ENCODE data around the gene LEMD1.

LEMD1 gene

DNA sequence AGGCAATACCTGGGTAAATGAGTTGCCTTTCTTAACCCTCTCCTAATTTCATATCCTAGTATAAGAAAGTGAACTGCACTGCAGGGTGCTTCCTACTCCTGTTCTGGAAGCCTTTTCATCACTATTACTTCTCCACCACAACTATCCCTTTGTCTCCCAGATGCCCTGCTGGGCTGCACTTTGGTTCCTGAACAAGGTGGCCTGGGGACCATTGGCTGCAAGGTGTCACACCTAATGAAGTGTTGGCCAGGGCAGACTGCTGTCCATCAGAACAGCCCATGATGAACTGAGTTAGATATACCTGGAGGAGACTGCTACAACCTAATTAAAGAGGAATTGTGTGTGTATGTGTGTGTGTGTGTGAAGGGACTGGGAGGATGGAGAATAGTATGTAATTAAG, 63.3 kb downstream of the LEMD1 start:
- H3K27me3 ChIP-seq (ENCODE audit: control insufficient read depth in 5 of 5, insufficient read depth in 4 of 5, low read length in 5 of 5), result peaks cover 12 to 25% (median 14%) of the 10 kb centered on the region in 5 donors
- no peaks in the 10 kb centered on the region for H3K36me3 ChIP-seq (ENCODE audit: control insufficient read depth in 5 of 5, insufficient read depth in 5 of 5, low read length in 5 of 5)
- no peak overlapping the region for H3K4me3 ChIP-seq (ENCODE audit: low read depth in 1 of 5, low read length in 5 of 5)
- H3K9ac ChIP-seq (ENCODE audit: low read length in 5 of 5), result no peak overlapping the region
- H3K9me3 ChIP-seq (ENCODE audit: control insufficient read depth in 5 of 5, low read length in 5 of 5), result no peaks in the 10 kb centered on the region
- H3K27ac ChIP-seq (ENCODE audit: low read depth, low read length), result no peak overlapping the region
- peaks cover 0 to 9% (median 7%) of the 10 kb centered on the region in 5 donors for H3K4me1 ChIP-seq (ENCODE audit: control insufficient read depth in 5 of 5, insufficient read depth in 5 of 5, low read length in 5 of 5)

DNA sequence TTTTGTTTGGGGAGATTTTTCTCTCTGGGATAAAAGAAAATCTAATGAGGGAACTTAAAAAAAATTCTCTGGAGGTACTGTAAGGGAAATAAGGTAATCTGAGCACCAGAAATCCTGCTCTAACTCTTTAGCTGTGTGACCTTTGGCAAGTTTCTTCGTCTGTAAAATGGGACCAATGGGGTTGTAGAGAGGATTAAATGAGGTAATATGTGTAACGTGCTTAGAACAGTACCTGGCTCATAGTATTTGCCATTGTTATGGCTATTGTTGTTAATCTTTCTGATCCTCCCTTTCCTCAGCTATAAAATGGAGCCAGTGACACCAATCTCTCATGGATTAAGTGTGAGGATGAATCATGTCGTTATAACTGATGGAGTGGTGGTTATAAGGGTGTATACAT, 64.3 kb downstream of the LEMD1 start:
- Histone ChIP-seq H3K9ac (ENCODE audit: low read length in 5 of 5) (no peak overlapping the region), H3K4me1 (ENCODE audit: control insufficient read depth in 5 of 5, insufficient read depth in 5 of 5, low read length in 5 of 5) (peaks cover 0 to 9% (median 7%) of the 10 kb centered on the region in 5 donors), H3K27ac (ENCODE audit: low read depth, low read length) (no peak overlapping the region), H3K9me3 (ENCODE audit: control insufficient read depth in 5 of 5, low read length in 5 of 5) (no peaks in the 10 kb centered on the region), H3K4me3 (ENCODE audit: low read depth in 1 of 5, low read length in 5 of 5) (no peak overlapping the region), H3K36me3 (ENCODE audit: control insufficient read depth in 5 of 5, insufficient read depth in 5 of 5, low read length in 5 of 5) (no peaks in the 10 kb centered on the region), H3K27me3 (ENCODE audit: control insufficient read depth in 5 of 5, insufficient read depth in 4 of 5, low read length in 5 of 5) (peaks cover 12 to 25% (median 16%) of the 10 kb centered on the region in 5 donors)

DNA sequence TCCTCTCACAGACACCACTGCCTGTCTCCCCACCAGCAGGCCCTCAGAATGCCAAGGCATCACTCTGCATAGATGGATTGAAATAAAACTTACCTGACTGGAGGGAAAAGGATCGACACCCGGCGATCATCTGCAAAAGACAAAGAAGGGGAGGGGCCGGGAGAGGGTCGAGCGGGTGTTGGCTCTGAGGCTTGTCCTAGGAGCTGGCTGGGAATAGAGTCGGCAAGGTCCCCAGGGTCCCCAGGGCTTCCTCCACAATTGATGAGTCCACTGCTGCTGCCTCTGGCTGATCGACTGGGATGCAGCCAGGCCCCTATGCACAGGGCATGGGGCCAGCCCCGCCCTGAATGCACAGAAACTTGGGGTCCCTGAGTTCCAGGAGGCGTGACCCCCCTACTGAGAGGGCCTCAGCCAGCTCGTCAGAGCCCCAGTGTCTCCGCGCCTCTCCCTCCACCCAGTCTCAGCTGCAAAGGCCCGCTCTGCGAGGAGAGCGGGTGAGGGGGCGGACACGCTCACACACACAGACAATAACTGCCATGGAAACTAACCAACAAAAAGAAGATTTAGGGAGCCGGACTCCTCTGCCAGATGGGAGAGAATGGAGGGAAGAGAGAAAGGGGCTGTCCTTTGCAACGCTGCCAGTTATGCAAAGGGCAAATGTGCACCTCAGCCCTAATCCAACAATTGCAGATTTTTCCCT, 65.3 kb downstream of the LEMD1 start, which contains the start of gene KLHDC8A:
KLHDC8A (minus strand) TSS at position 483 of the 700 bp plus-strand sequence. CDS start 13,318 bp downstream, outside the sequence.
- H3K27me3 ChIP-seq (ENCODE audit: control insufficient read depth in 5 of 5, insufficient read depth in 4 of 5, low read length in 5 of 5), result peaks cover 14 to 29% (median 18%) of the 10 kb centered on the region in 5 donors
- H3K9me3 ChIP-seq (ENCODE audit: control insufficient read depth in 5 of 5, low read length in 5 of 5), result no peaks in the 10 kb centered on the region
- no peaks in the 10 kb centered on the region for H3K36me3 ChIP-seq (ENCODE audit: control insufficient read depth in 5 of 5, insufficient read depth in 5 of 5, low read length in 5 of 5)
- H3K27ac ChIP-seq (ENCODE audit: low read depth, low read length), result no peak within 1 kb of the TSS
- H3K9ac ChIP-seq (ENCODE audit: low read length in 5 of 5), result peak within 1 kb of the TSS in 1 of 5 donors; percentile 19
- H3K4me3 ChIP-seq (ENCODE audit: low read depth in 1 of 5, low read length in 5 of 5), result no peak within 1 kb of the TSS
- H3K4me1 ChIP-seq (ENCODE audit: control insufficient read depth in 5 of 5, insufficient read depth in 5 of 5, low read length in 5 of 5), result peaks cover 0 to 9% (median 7%) of the 10 kb centered on the region in 5 donors

DNA sequence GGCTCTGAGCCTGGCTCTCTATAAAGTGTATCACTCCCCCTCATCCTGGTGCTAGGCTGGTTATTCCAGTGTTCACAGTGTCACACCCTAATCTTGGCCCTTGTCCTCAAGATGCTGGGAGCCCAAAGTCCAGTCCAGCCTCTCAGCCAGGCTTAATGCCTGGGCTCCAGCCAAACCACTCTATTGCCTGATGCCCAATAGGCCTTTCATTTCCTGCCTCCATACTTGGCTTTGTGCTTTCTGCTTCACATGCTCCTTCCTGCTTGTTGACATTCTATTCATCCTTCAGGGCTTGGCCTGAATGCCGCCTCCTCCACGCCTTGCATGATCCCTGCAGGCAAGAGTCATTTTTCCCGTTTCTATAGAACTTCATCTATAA, 66.8 kb downstream of the LEMD1 start:
- H3K36me3 ChIP-seq (ENCODE audit: control insufficient read depth in 5 of 5, insufficient read depth in 5 of 5, low read length in 5 of 5), result no peaks in the 10 kb centered on the region
- H3K9me3 ChIP-seq (ENCODE audit: control insufficient read depth in 5 of 5, low read length in 5 of 5), result no peaks in the 10 kb centered on the region
- H3K4me3 ChIP-seq (ENCODE audit: low read depth in 1 of 5, low read length in 5 of 5), result no peak overlapping the region
- peaks cover 0 to 9% (median 7%) of the 10 kb centered on the region in 5 donors for H3K4me1 ChIP-seq (ENCODE audit: control insufficient read depth in 5 of 5, insufficient read depth in 5 of 5, low read length in 5 of 5)
- no peak overlapping the region for H3K27ac ChIP-seq (ENCODE audit: low read depth, low read length)
- H3K27me3 ChIP-seq (ENCODE audit: control insufficient read depth in 5 of 5, insufficient read depth in 4 of 5, low read length in 5 of 5), result peaks cover 16 to 32% (median 17%) of the 10 kb centered on the region in 5 donors
- H3K9ac ChIP-seq (ENCODE audit: low read length in 5 of 5), result no peak overlapping the region

DNA sequence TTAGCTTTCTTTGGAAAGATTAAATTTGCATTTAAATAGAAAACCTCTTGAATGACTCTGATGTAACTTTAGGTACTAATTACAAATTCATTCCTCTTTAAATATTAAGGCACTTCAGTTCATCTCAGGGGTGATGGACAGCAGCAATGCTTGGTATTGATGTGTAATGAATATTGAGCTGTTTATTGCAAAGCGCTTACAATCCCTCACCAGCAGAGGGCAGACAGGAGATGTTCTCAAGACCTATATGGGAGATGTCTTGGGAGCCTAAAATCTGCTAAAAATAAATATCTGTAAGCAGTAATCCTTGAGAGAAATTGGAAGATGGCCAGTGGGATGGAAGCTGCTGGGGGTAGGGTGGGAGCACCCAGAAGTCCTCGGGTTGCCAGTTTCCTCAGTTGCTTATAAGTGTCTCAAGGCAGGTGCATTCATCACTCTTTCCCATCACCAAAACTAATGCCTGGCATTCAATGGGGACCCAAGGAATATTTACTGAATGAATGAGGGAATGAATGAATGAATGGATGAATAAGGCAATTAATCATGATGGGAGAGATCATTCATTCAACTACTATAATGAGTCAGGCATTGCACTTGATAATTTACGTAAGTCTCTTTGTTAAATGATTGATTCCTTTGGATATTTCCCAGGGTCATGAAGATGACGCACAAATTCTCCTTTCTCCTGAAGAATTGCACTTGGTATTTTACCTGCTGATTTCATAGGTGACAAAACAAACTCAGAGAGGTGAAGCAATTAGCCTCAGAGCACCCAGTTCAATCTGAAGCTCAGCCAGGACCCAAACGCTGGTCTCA, 67.4 kb downstream of the LEMD1 start:
- H3K9me3 ChIP-seq (ENCODE audit: control insufficient read depth in 5 of 5, low read length in 5 of 5), result no peaks in the 10 kb centered on the region
- H3K36me3 ChIP-seq (ENCODE audit: control insufficient read depth in 5 of 5, insufficient read depth in 5 of 5, low read length in 5 of 5), result no peaks in the 10 kb centered on the region
- H3K4me1 ChIP-seq (ENCODE audit: control insufficient read depth in 5 of 5, insufficient read depth in 5 of 5, low read length in 5 of 5), result peaks cover 0 to 10% (median 9%) of the 10 kb centered on the region in 5 donors
- H3K27me3 ChIP-seq (ENCODE audit: control insufficient read depth in 5 of 5, insufficient read depth in 4 of 5, low read length in 5 of 5), result peaks cover 16 to 33% (median 19%) of the 10 kb centered on the region in 5 donors
- H3K9ac ChIP-seq (ENCODE audit: low read length in 5 of 5), result no peak overlapping the region
- no peak overlapping the region for H3K27ac ChIP-seq (ENCODE audit: low read depth, low read length)
- H3K4me3 ChIP-seq (ENCODE audit: low read depth in 1 of 5, low read length in 5 of 5), result no peak overlapping the region

DNA sequence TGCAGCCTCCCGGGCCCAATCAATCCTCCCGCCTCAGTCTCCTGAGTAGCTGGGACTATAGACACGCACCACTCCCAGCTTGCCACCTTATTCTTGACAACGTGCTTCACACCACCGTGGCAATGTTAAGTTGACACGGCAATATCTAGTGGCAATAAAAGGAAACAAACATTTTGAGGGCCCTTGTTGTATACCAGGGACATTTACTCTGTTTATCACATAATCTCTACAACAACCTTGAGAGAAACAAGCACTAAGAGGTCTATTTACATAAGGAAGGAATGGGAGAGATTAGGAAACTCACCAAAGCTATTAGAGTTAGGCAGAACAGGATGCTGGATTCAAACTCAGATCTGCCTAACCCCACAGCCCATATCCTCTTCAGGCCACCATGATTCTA, 68.2 kb downstream of the LEMD1 start:
- no peaks in the 10 kb centered on the region for H3K36me3 ChIP-seq (ENCODE audit: control insufficient read depth in 5 of 5, insufficient read depth in 5 of 5, low read length in 5 of 5)
- H3K27ac ChIP-seq (ENCODE audit: low read depth, low read length), result no peak overlapping the region
- peaks cover 0 to 14% (median 9%) of the 10 kb centered on the region in 5 donors for H3K4me1 ChIP-seq (ENCODE audit: control insufficient read depth in 5 of 5, insufficient read depth in 5 of 5, low read length in 5 of 5)
- no peak overlapping the region for H3K9ac ChIP-seq (ENCODE audit: low read length in 5 of 5)
- peaks cover 15 to 38% (median 19%) of the 10 kb centered on the region in 5 donors for H3K27me3 ChIP-seq (ENCODE audit: control insufficient read depth in 5 of 5, insufficient read depth in 4 of 5, low read length in 5 of 5)
- H3K4me3 ChIP-seq (ENCODE audit: low read depth in 1 of 5, low read length in 5 of 5), result no peak overlapping the region
- no peaks in the 10 kb centered on the region for H3K9me3 ChIP-seq (ENCODE audit: control insufficient read depth in 5 of 5, low read length in 5 of 5)

DNA sequence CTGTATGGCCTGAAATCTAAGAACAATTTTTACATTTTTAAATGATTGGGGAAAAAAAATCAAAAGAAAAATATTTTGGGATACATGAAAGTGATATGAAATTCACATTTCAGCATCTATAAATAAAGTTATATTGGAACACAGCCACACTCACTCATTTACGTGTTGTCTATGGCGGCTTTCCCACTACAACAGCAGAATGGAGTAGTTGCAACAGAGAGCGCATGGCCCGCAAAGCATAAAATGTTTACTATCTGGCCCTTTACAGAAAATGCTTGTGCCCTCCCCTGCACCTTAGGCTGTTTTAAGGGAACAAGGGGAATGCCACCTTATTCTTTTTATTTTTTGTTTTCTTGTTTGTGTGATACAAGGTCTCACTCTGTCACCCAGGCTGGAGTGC, 68.7 kb downstream of the LEMD1 start:
- peaks cover 12 to 38% (median 19%) of the 10 kb centered on the region in 5 donors for H3K27me3 ChIP-seq (ENCODE audit: control insufficient read depth in 5 of 5, insufficient read depth in 4 of 5, low read length in 5 of 5)
- peaks cover 0 to 14% (median 9%) of the 10 kb centered on the region in 5 donors for H3K4me1 ChIP-seq (ENCODE audit: control insufficient read depth in 5 of 5, insufficient read depth in 5 of 5, low read length in 5 of 5)

DNA sequence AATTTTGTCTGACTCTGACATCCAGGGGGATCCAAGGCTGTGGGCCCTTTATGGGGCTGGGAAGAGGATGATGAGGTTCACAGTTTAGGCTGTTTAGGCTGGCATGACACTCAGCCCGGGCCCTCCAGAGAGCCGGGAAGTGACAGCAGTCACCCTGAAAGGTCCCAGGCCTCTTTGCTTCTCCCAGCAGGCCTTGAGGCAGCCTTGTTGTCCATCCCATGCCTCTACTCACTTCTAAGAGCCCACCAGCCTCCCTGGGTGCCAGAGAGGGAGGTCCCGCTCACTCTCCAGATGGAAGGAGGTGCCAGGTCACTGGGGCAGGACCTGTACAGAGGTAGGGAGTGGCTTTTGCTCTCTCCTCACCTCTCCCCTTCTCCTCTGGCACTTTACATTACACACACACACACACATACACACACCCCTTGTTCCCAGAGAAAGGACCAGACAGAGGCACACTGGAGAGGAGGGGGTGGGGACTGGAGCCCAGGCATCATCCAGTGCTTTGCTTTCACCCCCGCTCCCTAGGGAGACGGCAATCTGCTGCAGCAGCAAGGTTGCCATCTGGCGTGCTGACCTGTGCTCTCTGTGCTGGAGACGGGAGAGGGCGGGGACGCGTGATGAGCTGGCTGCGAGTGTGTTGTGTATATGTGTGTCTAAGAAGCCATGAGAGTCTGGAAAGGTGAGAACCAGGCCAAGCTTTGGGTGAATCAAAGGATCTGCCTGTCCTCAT, 69.7 kb downstream of the LEMD1 start:
- H3K36me3 ChIP-seq (ENCODE audit: control insufficient read depth in 5 of 5, insufficient read depth in 5 of 5, low read length in 5 of 5), result no peaks in the 10 kb centered on the region
- no peak overlapping the region for H3K9ac ChIP-seq (ENCODE audit: low read length in 5 of 5)
- H3K27ac ChIP-seq (ENCODE audit: low read depth, low read length), result no peak overlapping the region
- H3K27me3 ChIP-seq (ENCODE audit: control insufficient read depth in 5 of 5, insufficient read depth in 4 of 5, low read length in 5 of 5), result peaks cover 16 to 32% (median 17%) of the 10 kb centered on the region in 5 donors
- peaks cover 0 to 14% (median 8%) of the 10 kb centered on the region in 5 donors for H3K4me1 ChIP-seq (ENCODE audit: control insufficient read depth in 5 of 5, insufficient read depth in 5 of 5, low read length in 5 of 5)
- no peak overlapping the region for H3K4me3 ChIP-seq (ENCODE audit: low read depth in 1 of 5, low read length in 5 of 5)
- no peaks in the 10 kb centered on the region for H3K9me3 ChIP-seq (ENCODE audit: control insufficient read depth in 5 of 5, low read length in 5 of 5)

More for the DNA sequence above, 68.7 kb downstream of the LEMD1 start:
- Histone ChIP-seq H3K4me3 (ENCODE audit: low read depth in 1 of 5, low read length in 5 of 5) (no peak overlapping the region), H3K9me3 (ENCODE audit: control insufficient read depth in 5 of 5, low read length in 5 of 5) (no peaks in the 10 kb centered on the region), H3K36me3 (ENCODE audit: control insufficient read depth in 5 of 5, insufficient read depth in 5 of 5, low read length in 5 of 5) (no peaks in the 10 kb centered on the region), H3K9ac (ENCODE audit: low read length in 5 of 5) (no peak overlapping the region), H3K27ac (ENCODE audit: low read depth, low read length) (no peak overlapping the region)

DNA sequence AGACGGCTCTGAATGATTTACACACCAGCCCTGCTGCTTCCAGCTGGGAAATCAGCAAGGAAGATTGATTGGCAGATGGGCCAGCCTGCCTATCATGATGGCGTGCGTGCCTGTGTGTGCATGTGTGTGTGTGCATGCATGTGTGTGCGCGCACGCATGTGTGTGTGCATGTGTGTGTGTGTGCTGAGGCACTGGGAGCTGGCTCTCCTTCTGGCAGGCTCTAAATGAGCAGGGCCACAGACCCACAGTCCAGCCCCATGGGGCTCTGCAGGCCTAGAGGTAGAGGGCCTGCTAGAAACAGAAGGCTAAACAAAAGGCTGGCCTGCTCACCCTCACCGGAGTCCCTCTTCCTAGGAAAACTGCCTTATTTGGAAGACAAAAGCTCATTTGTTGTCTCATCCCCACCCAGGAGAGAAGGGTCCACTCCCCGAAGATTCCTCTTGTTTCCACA, 71.1 kb downstream of the LEMD1 start:
- Histone ChIP-seq H3K9ac (ENCODE audit: low read length in 5 of 5) (no peak overlapping the region), H3K9me3 (ENCODE audit: control insufficient read depth in 5 of 5, low read length in 5 of 5) (no peaks in the 10 kb centered on the region), H3K4me3 (ENCODE audit: low read depth in 1 of 5, low read length in 5 of 5) (no peak overlapping the region), H3K4me1 (ENCODE audit: control insufficient read depth in 5 of 5, insufficient read depth in 5 of 5, low read length in 5 of 5) (peaks cover 0 to 10% (median 0%) of the 10 kb centered on the region in 5 donors), H3K27ac (ENCODE audit: low read depth, low read length) (no peak overlapping the region), H3K36me3 (ENCODE audit: control insufficient read depth in 5 of 5, insufficient read depth in 5 of 5, low read length in 5 of 5) (no peaks in the 10 kb centered on the region), H3K27me3 (ENCODE audit: control insufficient read depth in 5 of 5, insufficient read depth in 4 of 5, low read length in 5 of 5) (peaks cover 5 to 32% (median 14%) of the 10 kb centered on the region in 5 donors)

Measured in subcutaneous abdominal adipose tissue (tissue), 5 donors.